D721Med (cell line): ENCODE measurements around the gene CHMP1A.

Source experiments
- DNase-seq: peaks from one replicate; pipeline ENCODE4 v3.0.0; 2011; ENCODE audit warnings: low spot score; ENCODE audit not compliant: insufficient read length
- FAIRE-seq: peaks from 2 replicates; lab custom pipeline; 2011; peaks lifted over from hg19 to GRCh38; lab: Jason Lieb, UNC
- CTCF ChIP-seq: IDR thresholded peaks from 2 replicates; pipeline ENCODE4 v1.5.1; 2012; ENCODE audit warnings: mild to moderate bottlenecking, control low read depth; ENCODE audit not compliant: insufficient read depth; ENCODE audit errors: missing control alignments

CHMP1A gene

GRCh38 chr16:89613231-89613953 is 44.1 kb downstream of the CHMP1A start, which contains the start of gene DPEP1:
Gene DPEP1, plus strand, starts transcription at chr16:89613642. Its CDS starts 16,769 bp downstream, at chr16:89630411.
- TF ChIP-seq CTCF: no peak
- FAIRE-seq (no peak), DNase-seq (no peak)

GRCh38 chr16:89612415-89613166 is 44.9 kb downstream of the CHMP1A start:
- DNase-seq (no peak), FAIRE-seq (no peak)
- TF ChIP-seq CTCF: no peak

GRCh38 chr16:89610108-89610453 is 47.4 kb downstream of the CHMP1A start:
- no peak for TF ChIP-seq CTCF
- FAIRE-seq: no peak
- no peak for DNase-seq

- FAIRE-seq (no peak), DNase-seq (no peak)
- TF ChIP-seq CTCF: no peak
Observed at GRCh38 chr16:89607937-89608740, 49.4 kb downstream of the CHMP1A start.

GRCh38 chr16:89607453-89607852 is 50.1 kb downstream of the CHMP1A start:
- TF ChIP-seq CTCF: no peak
- DNase-seq (no peak), FAIRE-seq (no peak)

- DNase-seq: no peak
- TF ChIP-seq CTCF: no peak
- FAIRE-seq: no peak
Observed at GRCh38 chr16:89606006-89606405, 51.5 kb downstream of the CHMP1A start.
